AG09309 (cell line): ENCODE measurements around the gene TMEM184B.

Experiments
- DNase-seq: peaks from one replicate; pipeline ENCODE4 v3.0.0-alpha.2; 2010; ENCODE audit warnings: low read depth
- H3K4me3 ChIP-seq: 2 replicates; pipeline ENCODE4 v1.5.1; 2011; ENCODE audit warnings: mild to moderate bottlenecking, low read depth, low read length, moderate library complexity; ENCODE audit not compliant: control insufficient read depth
- CTCF ChIP-seq: IDR thresholded peaks from 2 replicates; pipeline ENCODE4 v1.5.1; 2011; ENCODE audit warnings: mild to moderate bottlenecking, low read depth, low read length, inconsistent platforms; ENCODE audit not compliant: insufficient read depth, control insufficient read depth; ENCODE audit errors: missing control alignments

Gene TMEM184B

GRCh38 chr22:38204784-38205183 is 68.0 kb downstream of the TMEM184B start:
- peak overlapping the region; percentile 5 for H3K4me3 ChIP-seq
- TF ChIP-seq CTCF = no peak
- DNase-seq = no peak

- no peak for DNase-seq
- peak overlapping the region; percentile 95 for H3K4me3 ChIP-seq
Measured at GRCh38 chr22:38203855-38204514, 68.8 kb downstream of the TMEM184B start.

GRCh38 chr22:38203090-38203810 is 69.6 kb downstream of the TMEM184B start:
- peak overlapping the region; percentile 95 for H3K4me3 ChIP-seq
- no peak for TF ChIP-seq CTCF
- DNase-seq = no peak

More at GRCh38 chr22:38203855-38204514, 68.8 kb downstream of the TMEM184B start:
- no peak for TF ChIP-seq CTCF

GRCh38 chr22:38202437-38203089 is 70.2 kb downstream of the TMEM184B start:
- peak; percentile 17 for TF ChIP-seq CTCF
- DNase-seq = peak; percentile 74
- peak overlapping the region; percentile 95 for H3K4me3 ChIP-seq

- DNase-seq = peak; percentile 91
- TF ChIP-seq CTCF = no peak
- peak within 1 kb of the TSS; percentile 95 for H3K4me3 ChIP-seq
Measured at GRCh38 chr22:38201711-38202436, 70.9 kb downstream of the TMEM184B start, which contains the start of gene MAFF. Gene MAFF, plus strand, starts transcription at chr22:38201994. Its CDS starts 11,860 bp downstream, at chr22:38213854.

GRCh38 chr22:38201371-38201710 is 71.5 kb downstream of the TMEM184B start:
- DNase-seq = no peak
- no peak for TF ChIP-seq CTCF
- H3K4me3 ChIP-seq = peak overlapping the region; percentile 29
